Ascending aorta (tissue), 2 donors: ENCODE data around the gene ZFYVE28. TPM values are rescaled to one million over a fixed set of nuclear protein-coding genes. Genes with fewer than 3 reads are reported as not detected.

Experiments
- DNase-seq, 2 donors: peaks; one replicate each; pipeline ENCODE4 v3.0.0-alpha.2; 2019; ENCODE audit warnings: low spot score in 2 of 2
- H3K27ac ChIP-seq, 2 donors: fragments of 200-600 bp; sonication (generic); one replicate each; pipeline ENCODE4 v1.5.1; 2016 to 2017; ENCODE audit warnings: mild to moderate bottlenecking in 1 of 2
- H3K27me3 ChIP-seq: fragments of 200-600 bp; sonication (generic); one replicate; pipeline ENCODE4 v1.5.1; 2017
- H3K36me3 ChIP-seq, 2 donors: fragments of 200-600 bp; sonication (generic); one replicate each; pipeline ENCODE4 v1.5.1; 2016
- H3K4me1 ChIP-seq, 2 donors: fragments of 200-600 bp; sonication (generic); one replicate each; pipeline ENCODE4 v1.5.1; 2016 to 2017; ENCODE audit warnings: mild to moderate bottlenecking in 1 of 2
- H3K4me3 ChIP-seq, 2 donors: fragments of 200-600 bp; sonication (generic); one replicate each; pipeline ENCODE4 v1.5.1; 2016 to 2017; ENCODE audit warnings: mild to moderate bottlenecking in 1 of 2
- H3K9me3 ChIP-seq, 2 donors: fragments of 200-600 bp; sonication (generic); one replicate each; pipeline ENCODE4 v1.5.1; 2016
- intact Hi-C: fragments of 100-400 bp; cut with DNase I; formaldehyde crosslinking; loops from one replicate; pipeline ENCODE4 v1.15.1; 2023
- total RNA-seq: library from RNA; depleted of rRNA; stranded (reverse); fragments of >200 nt; gene quantifications from one replicate; pipeline ENCODE4 v1.1.0, GENCODE V29; 2016
- TF ChIP-seq, protein P1 (sequence below), 3 experiments: fragments of 200-600 bp in 2 of 3; fragments of 450-650 bp in 1 of 3; sonication (generic) in 2 of 3; IDR thresholded peaks; one replicate each; pipeline ENCODE4 v1.5.1; 2016 to 2019; ENCODE audit warnings: antibody characterized with exemption in 3 of 3, mild to moderate bottlenecking in 1 of 3, moderate library complexity in 1 of 3

The ZFYVE28 gene
- total RNA-seq, 1 donor from 2014 or later, result 12.3 TPM

DNA sequence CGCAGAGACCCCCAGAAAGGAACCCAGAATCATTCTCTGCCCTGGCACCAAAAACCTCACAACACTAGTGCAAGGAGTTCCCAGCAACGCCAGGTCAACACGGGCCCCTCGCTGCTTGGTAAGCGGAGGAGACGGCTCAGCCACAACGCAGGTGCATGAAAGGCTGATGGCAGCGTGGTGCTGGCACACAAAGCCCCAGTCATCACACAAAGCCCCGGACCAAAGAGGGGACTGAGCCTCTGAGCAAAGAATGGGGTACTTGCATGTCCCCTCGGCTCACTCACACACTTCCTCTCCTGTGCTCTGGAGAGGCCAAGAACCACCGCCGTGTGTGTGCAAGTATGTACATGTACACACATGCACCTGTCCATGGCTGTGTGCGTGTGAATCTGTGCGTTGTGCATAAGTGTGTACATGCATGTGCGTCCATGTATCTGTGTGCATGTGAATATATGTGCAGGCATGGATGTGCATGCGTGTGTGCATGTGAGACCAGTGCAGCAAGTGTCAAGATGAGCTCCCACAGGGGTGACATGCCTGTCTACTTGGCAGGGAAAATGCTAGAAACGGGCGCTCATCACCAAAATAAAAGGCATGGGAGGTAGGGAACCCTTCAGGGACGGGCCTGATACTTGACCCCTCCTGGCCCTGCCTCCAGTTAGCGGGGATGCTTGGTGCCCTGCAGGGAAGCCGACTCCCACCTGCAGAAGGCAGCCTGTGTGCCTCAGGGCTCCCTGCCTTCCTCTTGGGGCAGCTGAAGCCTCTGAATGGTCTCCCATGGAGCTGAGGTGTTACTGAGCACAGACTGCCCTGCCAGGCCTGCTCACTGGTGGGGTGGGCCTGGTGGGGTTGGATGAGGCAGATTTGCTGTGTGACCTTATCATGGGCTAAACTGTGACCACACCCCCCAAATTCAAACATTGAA is 60.4 kb downstream of the ZFYVE28 start:
- Histone ChIP-seq H3K27ac (no peak overlapping the region), H3K27me3 (no peaks in the 10 kb centered on the region), H3K4me1 (peaks cover 0 to 7% of the 10 kb centered on the region in 2 donors), H3K9me3 (no peaks in the 10 kb centered on the region), H3K36me3 (no peaks in the 10 kb centered on the region), H3K4me3 (no peak overlapping the region)
- intact Hi-C loops, result no loop called here
- peak in 1 of 2 donors; percentile 33 for DNase-seq
- TF ChIP-seq, protein P1, sequence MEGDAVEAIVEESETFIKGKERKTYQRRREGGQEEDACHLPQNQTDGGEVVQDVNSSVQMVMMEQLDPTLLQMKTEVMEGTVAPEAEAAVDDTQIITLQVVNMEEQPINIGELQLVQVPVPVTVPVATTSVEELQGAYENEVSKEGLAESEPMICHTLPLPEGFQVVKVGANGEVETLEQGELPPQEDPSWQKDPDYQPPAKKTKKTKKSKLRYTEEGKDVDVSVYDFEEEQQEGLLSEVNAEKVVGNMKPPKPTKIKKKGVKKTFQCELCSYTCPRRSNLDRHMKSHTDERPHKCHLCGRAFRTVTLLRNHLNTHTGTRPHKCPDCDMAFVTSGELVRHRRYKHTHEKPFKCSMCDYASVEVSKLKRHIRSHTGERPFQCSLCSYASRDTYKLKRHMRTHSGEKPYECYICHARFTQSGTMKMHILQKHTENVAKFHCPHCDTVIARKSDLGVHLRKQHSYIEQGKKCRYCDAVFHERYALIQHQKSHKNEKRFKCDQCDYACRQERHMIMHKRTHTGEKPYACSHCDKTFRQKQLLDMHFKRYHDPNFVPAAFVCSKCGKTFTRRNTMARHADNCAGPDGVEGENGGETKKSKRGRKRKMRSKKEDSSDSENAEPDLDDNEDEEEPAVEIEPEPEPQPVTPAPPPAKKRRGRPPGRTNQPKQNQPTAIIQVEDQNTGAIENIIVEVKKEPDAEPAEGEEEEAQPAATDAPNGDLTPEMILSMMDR (IDR thresholded peaks at IDR 0.05), result no peak

DNA sequence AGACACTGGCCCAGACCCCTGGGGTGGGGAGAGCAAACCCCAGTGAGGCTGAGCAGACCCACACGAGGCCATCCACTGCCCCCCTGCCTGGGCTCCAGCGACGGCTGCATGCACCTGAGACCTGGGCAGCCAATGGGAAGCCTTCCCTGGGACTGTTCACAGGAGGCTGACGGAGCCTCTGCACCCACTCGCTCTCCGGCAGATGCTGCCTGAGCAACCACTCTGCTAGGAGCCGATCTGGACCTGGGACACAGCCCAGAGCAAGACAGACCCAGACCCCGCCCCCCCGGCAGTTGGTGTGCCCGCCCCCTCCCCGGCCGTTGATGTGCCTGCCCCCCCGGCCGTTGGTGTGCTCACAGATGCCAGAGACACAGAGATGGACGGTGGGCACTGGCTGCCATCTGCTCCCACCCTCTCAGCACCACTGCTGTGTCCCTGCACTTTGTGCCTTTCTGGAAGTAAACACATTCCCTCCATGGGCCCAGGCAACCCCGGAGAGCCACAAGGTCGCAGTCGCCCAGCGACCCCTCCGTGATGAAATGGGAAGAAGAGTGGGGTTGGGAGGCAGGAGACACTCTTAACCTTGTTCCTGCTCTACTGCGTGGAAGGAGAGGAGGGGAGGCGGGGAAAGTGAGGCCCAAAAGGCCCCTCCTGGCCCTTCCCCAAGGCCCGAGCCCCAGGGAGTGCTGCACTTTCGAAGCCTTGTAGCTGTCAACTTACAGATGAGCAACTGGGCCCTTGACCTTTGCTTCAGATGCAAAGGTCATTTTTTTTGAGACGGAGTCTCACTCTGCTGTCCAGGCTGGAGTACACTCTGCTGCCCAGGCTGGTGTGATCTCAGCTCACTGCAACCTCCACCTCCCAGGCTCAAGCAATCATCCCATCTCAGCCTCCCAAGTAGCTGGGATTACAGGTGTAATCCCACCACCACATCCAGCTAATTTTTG is 62.0 kb downstream of the ZFYVE28 start:
- Histone ChIP-seq H3K9me3 (no peaks in the 10 kb centered on the region), H3K4me3 (no peak overlapping the region), H3K27ac (no peak overlapping the region), H3K27me3 (no peaks in the 10 kb centered on the region), H3K4me1 (peaks cover 0 to 8% of the 10 kb centered on the region in 2 donors), H3K36me3 (no peaks in the 10 kb centered on the region)
- TF ChIP-seq, protein P1 (IDR thresholded peaks at IDR 0.05), result no peak
- peak in 1 of 2 donors; percentile 40 for DNase-seq
- intact Hi-C loops, result no loop called here

DNA sequence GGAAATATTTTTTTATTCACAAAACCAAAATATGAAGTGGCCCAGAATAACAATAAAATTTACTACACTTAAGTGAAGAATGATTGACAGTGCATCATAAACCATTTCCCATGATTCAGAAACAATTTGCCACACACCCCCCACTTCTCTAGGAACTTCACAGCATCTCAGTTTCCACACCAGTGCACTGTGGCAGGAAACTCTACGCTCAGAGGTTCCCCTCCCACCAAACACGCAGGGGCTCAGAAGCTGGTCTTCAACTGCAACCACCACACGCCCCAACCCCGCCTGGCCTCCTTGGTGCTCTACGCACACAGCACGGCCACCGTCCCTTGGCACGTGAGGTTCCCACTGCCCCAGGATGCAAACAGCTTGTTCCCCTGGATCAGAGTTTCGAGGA is 63.7 kb downstream of the ZFYVE28 start:
- H3K4me3 ChIP-seq, result no peak overlapping the region
- no peaks in the 10 kb centered on the region for H3K36me3 ChIP-seq
- peak in 1 of 2 donors; percentile 41 for DNase-seq
- H3K27ac ChIP-seq, result no peak overlapping the region
- no peaks in the 10 kb centered on the region for H3K27me3 ChIP-seq
- H3K9me3 ChIP-seq, result no peaks in the 10 kb centered on the region
- intact Hi-C loops, result no loop called here
- H3K4me1 ChIP-seq, result peaks cover 0 to 8% of the 10 kb centered on the region in 2 donors
- TF ChIP-seq, protein P1 (IDR thresholded peaks at IDR 0.05), result no peak

DNA sequence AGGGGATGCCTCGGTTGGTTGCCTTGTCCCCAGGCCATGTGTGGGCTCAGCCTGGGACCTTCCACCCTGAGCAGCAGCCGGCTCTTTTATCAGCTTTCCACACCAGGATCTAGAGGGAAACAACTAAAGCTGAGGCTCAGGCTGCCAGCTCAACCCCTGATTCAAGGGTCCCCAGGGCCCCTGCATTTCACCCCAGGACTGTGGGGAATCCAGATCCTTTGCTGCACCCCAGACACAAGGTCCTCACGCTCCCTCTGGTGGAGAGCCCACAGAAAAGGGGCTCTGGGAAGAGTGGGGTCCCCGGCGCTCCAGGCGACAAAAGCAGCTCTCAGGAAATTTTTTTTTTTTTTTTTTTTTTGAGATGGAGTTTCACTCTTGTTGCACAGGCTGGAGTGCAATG is 64.3 kb downstream of the ZFYVE28 start:
- TF ChIP-seq, protein P1 (IDR thresholded peaks at IDR 0.05), result peak in 1 of 3 experiments; percentile 12
- Histone ChIP-seq H3K9me3 (no peaks in the 10 kb centered on the region), H3K4me3 (no peak overlapping the region), H3K4me1 (peaks cover 0 to 8% of the 10 kb centered on the region in 2 donors), H3K27me3 (no peaks in the 10 kb centered on the region), H3K27ac (peak overlapping the region in 1 of 2 donors; percentile 55), H3K36me3 (no peaks in the 10 kb centered on the region)
- DNase-seq, result peak in 1 of 2 donors; percentile 54
- intact Hi-C loops, result no loop called here

DNA sequence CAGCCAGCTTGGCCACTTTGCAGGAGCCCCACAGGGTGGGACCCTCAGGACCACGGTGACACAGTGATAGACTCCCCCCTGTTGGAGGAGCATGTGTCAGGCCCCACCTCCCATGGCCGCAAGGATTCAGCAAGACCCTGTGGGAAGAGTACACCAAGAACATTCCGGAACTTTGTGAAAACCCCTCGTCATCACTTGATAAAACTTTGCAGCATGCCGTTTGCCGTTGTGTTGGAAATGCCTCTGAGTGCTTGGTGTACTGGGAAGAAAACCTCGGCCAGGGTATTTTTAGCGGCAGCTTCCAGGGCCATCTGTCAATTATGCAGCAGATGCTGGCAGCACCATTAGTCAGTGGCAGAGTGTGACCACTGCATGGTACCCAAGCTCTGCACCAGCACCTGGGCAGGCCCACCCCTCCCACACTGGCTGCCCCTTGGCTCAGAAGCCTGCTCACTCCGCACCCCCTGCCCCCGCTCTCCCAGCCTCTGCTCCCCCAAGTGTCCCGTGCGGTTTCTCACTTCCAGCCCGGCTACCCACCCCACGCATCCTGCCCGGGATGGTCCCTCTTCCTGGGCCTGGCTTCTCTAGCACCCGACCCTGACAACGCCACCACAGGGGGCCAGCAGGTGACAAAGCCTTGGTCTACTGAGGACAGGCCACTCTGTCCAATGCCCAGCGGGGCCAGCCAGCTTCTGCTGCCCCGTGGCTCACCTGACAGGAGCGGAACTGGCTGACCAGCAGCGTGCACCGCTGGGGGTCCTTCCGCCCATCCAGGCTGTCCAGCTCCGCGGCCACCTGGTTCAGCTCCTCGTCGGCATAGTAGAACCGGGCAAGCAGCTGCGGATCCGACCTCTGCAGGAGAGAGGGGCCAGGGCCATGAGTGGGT is 65.0 kb downstream of the ZFYVE28 start:
- DNase-seq, result peak in 1 of 2 donors; percentile 60
- peaks cover 0 to 8% of the 10 kb centered on the region in 2 donors for H3K4me1 ChIP-seq
- TF ChIP-seq, protein P1 (IDR thresholded peaks at IDR 0.05), result no peak
- no peak overlapping the region for H3K4me3 ChIP-seq
- peak overlapping the region; percentile 23 to 68 for H3K27ac ChIP-seq
- H3K36me3 ChIP-seq, result no peaks in the 10 kb centered on the region
- H3K27me3 ChIP-seq, result no peaks in the 10 kb centered on the region
- H3K9me3 ChIP-seq, result no peaks in the 10 kb centered on the region
- intact Hi-C loops, result no loop called here
